Measurements from ENCODE around the gene CCSER2. TPM values are rescaled to one million over a fixed set of nuclear protein-coding genes. Genes with fewer than 3 reads are reported as not detected.
"Not testable (repeated sequence)": the region's sequence is repeated elsewhere in the genome, so short reads cannot be mapped to it uniquely, and the experiment has no call there.

CCSER2 gene
- total RNA-seq, 2 experiments from 2014 or later, result 92.7 to 98.0 TPM

DNA sequence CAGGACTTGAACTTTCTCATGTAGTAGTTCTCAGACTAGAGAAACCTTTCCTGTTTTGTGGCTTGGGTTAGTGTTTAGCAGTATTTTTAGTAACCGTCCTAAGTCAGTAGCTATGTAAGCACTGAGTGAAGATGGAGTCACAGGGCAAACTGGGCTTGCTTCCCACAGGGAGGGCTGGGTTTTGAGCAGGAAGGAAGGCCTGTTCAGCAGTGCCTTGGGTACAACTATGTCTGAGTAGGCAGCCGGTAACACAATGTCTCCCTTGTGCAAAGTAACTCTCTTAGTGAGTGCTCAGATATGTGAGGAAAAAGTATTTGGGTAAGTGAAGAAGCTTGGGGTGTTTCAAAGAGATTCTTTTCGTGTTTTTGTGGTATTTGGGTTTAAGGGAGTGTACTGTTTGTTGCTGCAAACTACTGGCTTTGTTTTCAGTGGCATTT lies 96.4 kb downstream of the CCSER2 start:
- Mint-ChIP-seq H3K27me3 (peaks cover 1% of the 10 kb centered on the region), H3K36me3 (peaks cover 45% of the 10 kb centered on the region), H3K27ac (peak overlapping the region; percentile 85), H3K4me3 (peak overlapping the region; percentile 75), H3K4me1 (peaks cover 20% of the 10 kb centered on the region), H3K9me3 (peaks cover 18% of the 10 kb centered on the region)
- POLR2A ChIA-PET, result no interaction called here
- ATAC-seq (ENCODE audit: low read depth) (peak; percentile 83), DNase-seq (no peak)

GRCh38 chr10:84427903-84428650 lies 99.7 kb downstream of the CCSER2 start:
- Mint-ChIP-seq H3K27me3 (no peaks in the 10 kb centered on the region), H3K36me3 (peaks cover 21% of the 10 kb centered on the region), H3K9me3 (no peaks in the 10 kb centered on the region), H3K27ac (no peak overlapping the region), H3K4me3 (no peak overlapping the region), H3K4me1 (peaks cover 25% of the 10 kb centered on the region)
- no peak for DNase-seq
- ATAC-seq (ENCODE audit: low read depth), result no peak
- POLR2A ChIA-PET, result no interaction called here

DNA sequence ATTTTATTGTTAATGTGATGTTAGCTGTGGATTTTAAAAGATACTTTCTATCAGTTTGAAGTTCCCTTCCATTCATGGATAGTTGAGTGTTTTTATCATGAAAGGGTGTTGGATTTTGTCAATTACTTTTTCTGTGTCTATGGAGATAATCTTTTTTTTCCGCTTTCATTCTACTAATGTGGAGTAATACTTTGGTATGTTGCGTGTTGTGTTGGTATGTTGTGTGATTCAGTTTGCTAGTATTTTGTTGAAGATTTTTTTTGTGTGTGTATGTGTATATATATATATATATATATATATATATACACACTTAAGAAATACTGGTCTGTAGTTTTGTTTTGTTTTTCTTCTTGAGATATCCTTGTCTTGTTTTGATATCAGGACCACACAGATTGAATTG lies 100.3 kb downstream of the CCSER2 start:
- POLR2A ChIA-PET, result no interaction called here
- Mint-ChIP-seq H3K36me3 (peaks cover 19% of the 10 kb centered on the region), H3K27ac (no peak overlapping the region), H3K4me3 (no peak overlapping the region), H3K4me1 (peaks cover 25% of the 10 kb centered on the region), H3K9me3 (no peaks in the 10 kb centered on the region), H3K27me3 (no peaks in the 10 kb centered on the region)
- DNase-seq, result no peak
- ATAC-seq (ENCODE audit: low read depth), result no peak

GRCh38 chr10:84429926-84430520 lies 101.6 kb downstream of the CCSER2 start:
- peaks cover 16% of the 10 kb centered on the region for H3K4me1 Mint-ChIP-seq
- ATAC-seq (ENCODE audit: low read depth) (peak; percentile 84), DNase-seq (peak; percentile 50)
- H3K27me3 Mint-ChIP-seq, result no peaks in the 10 kb centered on the region
- POLR2A ChIA-PET, result no interaction called here
- H3K27ac Mint-ChIP-seq, result no peak overlapping the region
- no peak overlapping the region for H3K4me3 Mint-ChIP-seq
- H3K9me3 Mint-ChIP-seq, result no peaks in the 10 kb centered on the region
- peaks cover 14% of the 10 kb centered on the region for H3K36me3 Mint-ChIP-seq

DNA sequence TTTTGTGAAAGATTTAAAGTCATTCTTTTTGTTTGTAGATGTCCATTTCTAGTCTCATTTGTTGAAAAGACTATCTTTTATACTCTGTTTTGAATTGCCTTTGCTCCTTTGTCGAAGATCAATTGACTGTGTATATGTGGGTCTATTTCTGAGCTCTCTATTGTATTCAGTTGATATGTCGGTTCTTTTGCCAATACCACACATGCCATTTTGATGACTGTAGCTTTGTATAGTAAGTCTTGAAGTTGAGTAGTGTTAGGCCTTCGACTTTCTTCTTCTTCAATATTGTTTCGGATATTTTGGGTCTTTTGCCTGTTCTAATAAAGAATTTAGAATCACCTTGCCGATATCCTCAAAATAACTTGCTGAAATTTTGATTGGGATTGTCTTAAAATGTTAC lies 104.5 kb downstream of the CCSER2 start:
- H3K27ac Mint-ChIP-seq, result no peak overlapping the region
- H3K4me3 Mint-ChIP-seq, result no peak overlapping the region
- no peak for DNase-seq
- no peak for ATAC-seq (ENCODE audit: low read depth)
- peaks cover 18% of the 10 kb centered on the region for H3K36me3 Mint-ChIP-seq
- H3K9me3 Mint-ChIP-seq, result no peaks in the 10 kb centered on the region
- POLR2A ChIA-PET, result no interaction called here
- H3K4me1 Mint-ChIP-seq, result peaks cover 15% of the 10 kb centered on the region
- H3K27me3 Mint-ChIP-seq, result no peaks in the 10 kb centered on the region

GRCh38 chr10:84440781-84441180 lies 112.4 kb downstream of the CCSER2 start:
- Mint-ChIP-seq H3K9me3 (peaks cover 3% of the 10 kb centered on the region), H3K4me3 (no peak overlapping the region), H3K27ac (no peak overlapping the region), H3K27me3 (no peaks in the 10 kb centered on the region), H3K4me1 (peaks cover 1% of the 10 kb centered on the region), H3K36me3 (peaks cover 52% of the 10 kb centered on the region)
- POLR2A ChIA-PET, result no interaction called here
- DNase-seq (no peak), ATAC-seq (ENCODE audit: low read depth) (no peak)

DNA sequence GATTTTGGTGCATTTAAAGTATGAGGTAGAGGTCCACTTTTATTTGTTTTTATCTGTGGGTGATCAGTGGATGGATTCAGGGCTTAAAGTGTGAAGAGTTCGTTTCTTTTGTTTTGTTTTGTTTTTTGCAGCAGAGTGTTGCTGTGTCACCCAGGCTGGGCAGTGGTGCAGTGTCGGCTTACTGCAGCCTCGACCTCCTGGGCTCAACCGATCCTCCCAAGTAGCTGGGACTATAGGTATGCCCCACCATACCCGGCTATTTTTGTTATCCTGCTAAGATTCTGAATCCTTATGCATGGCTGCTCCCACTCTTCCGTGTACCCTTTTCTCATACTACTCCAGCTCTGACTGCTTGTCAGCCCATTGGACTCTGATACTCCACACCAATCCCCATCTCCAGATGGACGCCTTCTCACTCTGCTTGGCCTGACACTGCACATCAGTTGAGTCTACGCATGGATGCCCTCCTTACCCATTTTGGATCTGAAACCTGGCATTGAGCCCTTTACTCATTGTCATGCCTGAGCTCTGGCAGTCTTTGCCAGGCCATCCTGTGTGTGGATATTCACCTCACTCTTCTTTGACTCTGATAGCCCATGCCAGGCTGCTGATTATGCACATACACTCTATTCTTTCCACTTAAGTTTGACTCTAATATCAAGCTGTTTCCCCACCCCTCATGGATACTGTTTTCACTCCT lies 119.5 kb downstream of the CCSER2 start:
- H3K4me3 Mint-ChIP-seq, result no peak overlapping the region
- no peaks in the 10 kb centered on the region for H3K4me1 Mint-ChIP-seq
- no peaks in the 10 kb centered on the region for H3K9me3 Mint-ChIP-seq
- DNase-seq, result no peak
- POLR2A ChIA-PET, result no interaction called here
- no peak for ATAC-seq (ENCODE audit: low read depth)
- H3K36me3 Mint-ChIP-seq, result peaks cover 29% of the 10 kb centered on the region
- H3K27me3 Mint-ChIP-seq, result no peaks in the 10 kb centered on the region
- H3K27ac Mint-ChIP-seq, result no peak overlapping the region

DNA sequence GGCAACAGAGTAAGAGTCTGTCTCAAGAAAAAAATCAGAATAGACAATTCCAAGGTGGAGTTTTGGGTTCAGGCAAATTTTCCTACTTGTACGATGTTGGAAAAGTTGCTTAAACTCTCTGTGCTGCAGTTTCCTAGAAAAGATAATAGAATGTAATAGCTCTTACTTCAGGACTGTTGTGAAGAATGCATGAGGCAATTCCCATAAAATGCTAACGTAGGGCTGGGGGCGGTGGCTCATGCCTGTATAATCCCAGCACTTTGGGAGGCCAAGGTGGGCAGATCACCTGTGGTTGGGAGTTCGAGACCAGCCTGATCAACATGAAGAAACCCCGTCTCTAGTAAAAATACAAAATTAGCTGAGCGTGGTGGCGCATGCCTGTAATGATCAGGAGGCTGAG lies 121.0 kb downstream of the CCSER2 start:
- POLR2A ChIA-PET; DNase-seq; H3K27ac Mint-ChIP-seq; H3K4me1 Mint-ChIP-seq; H3K9me3 Mint-ChIP-seq; H3K27me3 Mint-ChIP-seq; H3K4me3 Mint-ChIP-seq; ATAC-seq (ENCODE audit: low read depth): not testable (repeated sequence)
- peaks cover 24% of the 10 kb centered on the region for H3K36me3 Mint-ChIP-seq

DNA sequence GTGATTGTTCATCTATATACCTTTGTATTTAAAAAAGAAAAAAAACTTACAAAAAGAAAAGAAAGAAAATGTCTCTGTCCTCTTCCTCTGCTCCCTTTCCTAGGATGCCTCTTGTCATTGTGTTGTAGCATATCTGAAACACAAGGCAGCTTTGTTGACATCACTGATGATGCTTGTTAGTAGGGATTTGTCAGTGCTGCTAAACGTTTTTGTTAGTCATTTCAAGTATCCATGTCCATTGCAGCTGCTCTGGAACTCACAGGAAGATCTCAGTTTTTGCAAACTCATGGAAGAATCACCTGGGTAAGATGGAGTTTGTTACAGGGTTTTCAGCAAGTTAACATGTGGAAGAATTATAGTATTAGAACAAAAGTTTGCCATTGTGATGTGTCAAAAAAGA lies 123.6 kb downstream of the CCSER2 start:
- DNase-seq (no peak), ATAC-seq (ENCODE audit: low read depth) (no peak)
- H3K27ac Mint-ChIP-seq, result no peak overlapping the region
- H3K4me3 Mint-ChIP-seq, result no peak overlapping the region
- POLR2A ChIA-PET, result no interaction called here
- peaks cover 3% of the 10 kb centered on the region for H3K9me3 Mint-ChIP-seq
- H3K4me1 Mint-ChIP-seq, result peaks cover 2% of the 10 kb centered on the region
- H3K36me3 Mint-ChIP-seq, result peaks cover 33% of the 10 kb centered on the region
- no peaks in the 10 kb centered on the region for H3K27me3 Mint-ChIP-seq

DNA sequence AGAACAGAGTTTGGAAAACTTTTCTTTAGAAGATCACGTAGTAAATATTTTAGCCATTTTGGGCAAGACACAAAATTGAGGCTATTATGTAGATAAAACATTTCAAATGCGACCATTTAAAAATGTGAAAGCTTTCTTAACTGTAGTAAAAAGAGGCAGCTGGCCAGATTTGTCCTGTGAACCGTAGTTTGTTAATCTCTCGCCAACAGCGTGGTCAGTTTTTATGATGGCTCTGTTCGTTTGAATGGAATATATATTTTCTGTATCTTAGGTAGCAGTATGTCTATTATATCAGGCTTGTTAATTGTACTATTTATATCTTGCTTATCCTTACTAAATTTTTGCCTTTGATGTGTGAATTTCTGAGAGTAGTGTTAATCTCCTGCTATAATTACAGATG lies 124.9 kb downstream of the CCSER2 start:
- DNase-seq (no peak), ATAC-seq (ENCODE audit: low read depth) (no peak)
- Mint-ChIP-seq H3K27ac (no peak overlapping the region), H3K36me3 (peaks cover 26% of the 10 kb centered on the region), H3K4me1 (peaks cover 2% of the 10 kb centered on the region), H3K9me3 (peaks cover 3% of the 10 kb centered on the region), H3K27me3 (no peaks in the 10 kb centered on the region), H3K4me3 (no peak overlapping the region)
- POLR2A ChIA-PET, result no interaction called here

- H3K4me1 Mint-ChIP-seq, result peaks cover 2% of the 10 kb centered on the region
These were observed 127.7 kb downstream of the CCSER2 start for GRCh38 chr10:84456126-84456525.

GRCh38 chr10:84460520-84460919 lies 132.1 kb downstream of the CCSER2 start:
- H3K4me1 Mint-ChIP-seq, result peaks cover 2% of the 10 kb centered on the region
- H3K27me3 Mint-ChIP-seq, result no peaks in the 10 kb centered on the region
- no peak overlapping the region for H3K4me3 Mint-ChIP-seq
- H3K27ac Mint-ChIP-seq, result no peak overlapping the region
- POLR2A ChIA-PET, result no interaction called here
- no peak for ATAC-seq (ENCODE audit: low read depth)
- H3K36me3 Mint-ChIP-seq, result peaks cover 35% of the 10 kb centered on the region
- peaks cover 2% of the 10 kb centered on the region for H3K9me3 Mint-ChIP-seq
- DNase-seq, result no peak

More at GRCh38 chr10:84456126-84456525, 127.7 kb downstream of the CCSER2 start:
- POLR2A ChIA-PET, result interaction anchor here (0.6 kb wide), 2 partner anchors 9 to 20 kb away, joined by 3 read pairs; no protein-coding TSS in a partner anchor
- Mint-ChIP-seq H3K4me3 (no peak overlapping the region), H3K27ac (no peak overlapping the region), H3K36me3 (peaks cover 40% of the 10 kb centered on the region), H3K9me3 (peaks cover 5% of the 10 kb centered on the region), H3K27me3 (no peaks in the 10 kb centered on the region)
- DNase-seq (no peak), ATAC-seq (ENCODE audit: low read depth) (no peak)

- ATAC-seq (ENCODE audit: low read depth) (no peak), DNase-seq (no peak)
- Mint-ChIP-seq H3K4me1 (no peaks in the 10 kb centered on the region), H3K27ac (no peak overlapping the region), H3K27me3 (no peaks in the 10 kb centered on the region), H3K36me3 (peaks cover 19% of the 10 kb centered on the region), H3K9me3 (no peaks in the 10 kb centered on the region), H3K4me3 (no peak overlapping the region)
- POLR2A ChIA-PET, result interaction anchor here (0.5 kb wide), 1 partner anchor 45 kb away, joined by 3 read pairs; no protein-coding TSS in a partner anchor
These were observed 141.1 kb downstream of the CCSER2 start for GRCh38 chr10:84469470-84469869.

DNA sequence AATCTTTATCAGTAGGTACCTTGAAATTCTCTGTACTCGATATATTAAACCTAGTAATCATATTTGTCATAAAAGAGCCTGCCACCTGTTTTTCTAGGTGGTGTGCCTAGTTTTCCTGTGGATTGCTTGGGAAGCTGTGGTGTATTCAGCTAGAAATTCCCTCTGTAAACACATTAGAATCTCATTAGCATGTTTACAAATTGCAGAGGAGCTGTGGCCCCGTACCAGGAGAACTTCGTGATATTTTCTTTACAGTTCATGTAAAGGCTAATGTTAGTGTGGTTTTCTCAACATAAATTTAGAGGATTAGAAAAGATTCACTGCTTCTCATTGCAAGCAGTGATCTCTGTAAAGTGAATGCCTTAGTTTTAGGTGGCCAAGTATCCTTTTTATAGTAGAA lies 144.7 kb downstream of the CCSER2 start:
- no peaks in the 10 kb centered on the region for H3K27me3 Mint-ChIP-seq
- H3K9me3 Mint-ChIP-seq, result no peaks in the 10 kb centered on the region
- H3K4me1 Mint-ChIP-seq, result peaks cover 2% of the 10 kb centered on the region
- H3K4me3 Mint-ChIP-seq, result no peak overlapping the region
- DNase-seq (no peak), ATAC-seq (ENCODE audit: low read depth) (no peak)
- POLR2A ChIA-PET, result no interaction called here
- H3K36me3 Mint-ChIP-seq, result peaks cover 14% of the 10 kb centered on the region
- H3K27ac Mint-ChIP-seq, result no peak overlapping the region
